NCI-H2107 treated with DMSO at 0.1 percent for 48 hours (cell line): ENCODE measurements around the gene KLHL20.

Experiments
- DNase-seq: peaks from one replicate; lab custom pipeline; 2025; ENCODE audit not compliant: unreplicated experiment; lab: John Stamatoyannopoulos, UW

Gene KLHL20

GRCh38 chr1:173824315-173825081 is 109.7 kb downstream of the KLHL20 start, which contains the start of the genes CENPL and DARS2:
Gene CENPL, minus strand, starts transcription at chr1:173824883. Its CDS starts 13,584 bp downstream, at chr1:173811299.
Gene DARS2, plus strand, starts transcription at chr1:173824673. Its CDS starts 557 bp downstream, at chr1:173825230.
- DNase-seq = peak; percentile 98

GRCh38 chr1:173827611-173828010 is 112.8 kb downstream of the KLHL20 start:
- no peak for DNase-seq

GRCh38 chr1:173832748-173833147 is 118.0 kb downstream of the KLHL20 start:
- no peak for DNase-seq
